ENCODE data around the gene RMDN3.

Gene RMDN3

GRCh38 chr15:40688932-40689799, 65.9 kb downstream of the RMDN3 start:
- DNase-seq = no peak
